ENCODE measurements around the gene IFIT1.
"Not testable (repeated sequence)": the region's sequence is repeated elsewhere in the genome, so short reads cannot be mapped to it uniquely, and the experiment has no call there.

Gene IFIT1, protein sequence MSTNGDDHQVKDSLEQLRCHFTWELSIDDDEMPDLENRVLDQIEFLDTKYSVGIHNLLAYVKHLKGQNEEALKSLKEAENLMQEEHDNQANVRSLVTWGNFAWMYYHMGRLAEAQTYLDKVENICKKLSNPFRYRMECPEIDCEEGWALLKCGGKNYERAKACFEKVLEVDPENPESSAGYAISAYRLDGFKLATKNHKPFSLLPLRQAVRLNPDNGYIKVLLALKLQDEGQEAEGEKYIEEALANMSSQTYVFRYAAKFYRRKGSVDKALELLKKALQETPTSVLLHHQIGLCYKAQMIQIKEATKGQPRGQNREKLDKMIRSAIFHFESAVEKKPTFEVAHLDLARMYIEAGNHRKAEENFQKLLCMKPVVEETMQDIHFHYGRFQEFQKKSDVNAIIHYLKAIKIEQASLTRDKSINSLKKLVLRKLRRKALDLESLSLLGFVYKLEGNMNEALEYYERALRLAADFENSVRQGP

DNA sequence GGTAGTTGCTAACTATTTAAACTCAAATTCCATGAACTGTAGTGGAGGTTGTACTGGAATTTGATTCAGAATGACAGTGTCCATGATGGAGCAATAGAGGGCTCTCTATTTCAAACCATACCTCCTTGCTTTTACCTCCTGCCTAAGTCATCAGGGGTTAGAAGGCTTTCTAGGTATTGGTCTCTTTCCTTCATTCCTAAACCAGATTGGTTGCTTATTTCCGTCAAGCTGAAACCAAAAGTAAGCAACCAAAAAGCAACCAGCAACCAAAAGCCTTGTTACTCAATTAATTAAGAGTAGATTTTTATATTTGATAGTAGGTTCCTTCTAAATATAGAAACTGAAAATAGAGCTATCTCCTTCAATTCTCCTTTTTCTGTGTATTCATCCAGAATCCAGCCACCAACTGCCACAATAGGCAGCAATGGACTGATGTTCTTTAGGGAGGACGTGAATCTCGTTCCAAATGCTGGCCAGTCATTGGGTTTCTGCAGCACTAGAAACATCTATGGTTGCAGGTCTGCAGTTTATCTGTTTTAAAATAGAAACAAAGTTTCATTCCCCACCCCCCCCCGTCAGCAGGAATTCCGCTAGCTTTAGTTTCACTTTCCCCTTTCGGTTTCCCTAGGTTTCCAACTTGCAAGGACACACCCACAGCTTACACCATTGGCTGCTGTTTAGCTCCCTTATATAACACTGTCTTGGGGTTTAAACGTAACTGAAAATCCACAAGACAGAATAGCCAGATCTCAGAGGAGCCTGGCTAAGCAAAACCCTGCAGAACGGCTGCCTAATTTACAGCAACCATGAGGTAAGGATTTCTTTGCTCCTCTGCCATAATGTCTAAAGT, at the start of gene IFIT1:
Gene IFIT1, plus strand, starts transcription at position 717 of the 850 bp plus-strand sequence. Its CDS starts 90 bp downstream, at position 807.
- DNase-seq (ENCODE audit: low read depth in 2 of 2), result no peak

DNA sequence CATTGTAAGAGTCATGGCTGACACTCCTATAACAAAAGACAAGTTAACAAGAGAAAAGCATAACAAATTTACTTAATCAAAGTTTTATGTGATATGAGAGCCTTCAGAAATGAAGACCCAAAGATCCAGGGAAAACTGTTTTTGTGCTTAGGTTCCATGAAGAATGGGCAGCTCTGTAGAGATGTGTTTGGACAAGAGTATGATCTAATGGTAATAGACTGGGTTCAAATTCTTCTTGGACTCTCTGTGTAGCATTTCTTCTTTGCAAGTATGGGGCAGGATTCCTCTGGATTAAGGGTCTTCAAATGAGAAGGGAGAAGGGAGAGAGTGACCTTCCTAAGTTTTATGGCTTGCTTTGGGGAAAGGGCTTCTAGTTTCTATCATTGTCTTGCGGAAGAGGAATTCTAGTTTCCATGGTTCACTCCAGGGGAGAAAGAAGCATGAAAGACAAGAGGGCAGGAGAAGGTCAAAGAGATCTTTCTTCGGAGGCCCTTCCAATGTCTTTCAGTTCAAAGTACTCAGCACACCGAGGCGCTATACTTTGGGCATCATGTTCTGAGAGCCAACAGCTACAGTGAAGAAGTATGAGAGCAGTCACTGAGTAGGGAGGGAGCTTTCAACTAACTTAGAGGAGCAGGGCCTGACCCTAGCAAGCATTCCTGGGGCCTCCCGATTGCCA, 49.2 kb upstream of the IFIT1 start:
- DNase-seq (ENCODE audit: low read depth in 2 of 2), result no peak

DNA sequence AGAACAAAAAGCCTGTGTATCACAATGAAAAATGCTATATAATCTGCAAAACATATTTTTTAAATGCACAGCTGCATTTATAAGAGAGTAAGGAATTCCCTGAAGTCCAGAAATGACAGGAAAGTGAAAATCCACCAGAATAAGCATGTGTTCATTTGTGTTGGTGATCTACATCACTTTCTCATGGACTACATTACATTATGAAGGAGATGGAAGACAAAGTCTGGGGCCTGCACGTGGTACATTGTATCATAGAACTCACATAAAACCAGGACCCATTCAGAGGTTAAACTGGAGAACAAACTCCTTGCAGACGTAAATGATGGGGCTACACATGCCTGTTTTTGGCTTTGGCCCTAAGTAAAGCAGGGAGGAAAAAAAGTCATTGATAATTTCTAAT, 48.3 kb upstream of the IFIT1 start:
- DNase-seq (ENCODE audit: low read depth in 2 of 2), result no peak

DNA sequence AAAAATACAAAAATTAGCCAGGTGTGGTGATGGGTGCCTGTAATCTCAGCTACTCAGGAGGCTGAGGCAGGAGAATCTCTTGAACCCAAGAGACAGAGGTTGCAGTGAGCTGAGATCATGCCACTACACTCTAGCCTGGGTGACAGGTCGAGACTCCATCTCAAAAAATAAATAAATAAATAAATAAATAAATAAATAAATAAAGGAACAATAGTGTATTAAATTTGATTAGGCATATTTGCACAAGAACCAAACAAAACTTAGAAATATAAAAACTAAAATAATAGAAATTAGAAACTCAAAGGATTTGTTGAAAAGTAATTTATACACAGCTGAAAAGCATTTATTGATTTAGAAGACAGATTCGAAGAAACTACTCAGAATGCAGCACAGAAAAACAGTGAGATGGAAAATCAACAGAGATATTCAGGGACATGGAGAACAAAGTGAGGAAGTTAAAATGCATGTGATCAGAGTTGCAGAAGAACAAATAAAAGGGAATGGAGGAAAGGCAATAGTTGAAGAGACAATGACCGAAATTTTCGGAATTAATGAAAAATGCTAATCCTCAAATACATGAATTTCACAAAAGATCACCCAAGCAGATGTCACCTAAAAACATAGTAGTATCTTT, 46.9 kb upstream of the IFIT1 start:
- no peak for DNase-seq (ENCODE audit: low read depth in 2 of 2)

DNA sequence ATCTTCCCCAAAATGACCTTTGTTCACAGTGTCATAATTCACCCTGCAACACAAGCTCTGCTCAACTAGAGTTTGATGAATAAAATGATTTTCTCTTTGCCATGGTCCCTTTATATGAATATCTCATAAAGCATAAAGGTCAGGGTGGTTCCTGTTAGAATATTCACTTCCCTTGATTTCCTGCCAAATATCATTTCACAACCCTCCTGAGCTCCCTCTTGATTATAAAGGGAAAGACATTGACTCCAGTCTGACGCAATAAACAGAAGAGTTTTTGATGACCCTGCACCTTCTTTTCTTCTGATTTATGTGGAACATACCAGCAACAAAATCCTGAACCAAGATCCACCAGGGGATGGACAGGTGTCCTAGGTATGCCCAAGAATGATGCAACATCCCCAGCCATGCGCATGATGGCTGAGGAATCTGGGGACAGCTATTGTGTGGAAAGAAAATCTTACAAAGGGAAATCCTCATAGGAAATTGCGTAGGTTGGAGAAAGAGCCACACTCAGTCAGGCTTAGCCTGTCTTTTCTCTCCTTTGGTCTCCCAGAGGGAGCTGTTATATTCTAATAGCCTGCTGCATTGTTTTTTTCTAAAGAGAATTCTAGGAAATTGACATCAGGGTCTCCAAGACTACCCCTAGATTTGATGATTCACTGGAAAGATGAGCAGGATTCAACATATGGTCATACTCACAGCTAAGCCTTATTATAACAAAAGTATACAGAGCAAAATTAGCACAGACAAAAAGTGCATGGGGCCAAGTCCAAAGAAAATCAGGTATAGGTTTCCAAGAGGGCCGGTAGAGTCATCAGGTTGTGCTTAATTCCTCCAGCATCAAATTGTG, 45.8 kb upstream of the IFIT1 start:
- DNase-seq (ENCODE audit: low read depth in 2 of 2), result no peak

DNA sequence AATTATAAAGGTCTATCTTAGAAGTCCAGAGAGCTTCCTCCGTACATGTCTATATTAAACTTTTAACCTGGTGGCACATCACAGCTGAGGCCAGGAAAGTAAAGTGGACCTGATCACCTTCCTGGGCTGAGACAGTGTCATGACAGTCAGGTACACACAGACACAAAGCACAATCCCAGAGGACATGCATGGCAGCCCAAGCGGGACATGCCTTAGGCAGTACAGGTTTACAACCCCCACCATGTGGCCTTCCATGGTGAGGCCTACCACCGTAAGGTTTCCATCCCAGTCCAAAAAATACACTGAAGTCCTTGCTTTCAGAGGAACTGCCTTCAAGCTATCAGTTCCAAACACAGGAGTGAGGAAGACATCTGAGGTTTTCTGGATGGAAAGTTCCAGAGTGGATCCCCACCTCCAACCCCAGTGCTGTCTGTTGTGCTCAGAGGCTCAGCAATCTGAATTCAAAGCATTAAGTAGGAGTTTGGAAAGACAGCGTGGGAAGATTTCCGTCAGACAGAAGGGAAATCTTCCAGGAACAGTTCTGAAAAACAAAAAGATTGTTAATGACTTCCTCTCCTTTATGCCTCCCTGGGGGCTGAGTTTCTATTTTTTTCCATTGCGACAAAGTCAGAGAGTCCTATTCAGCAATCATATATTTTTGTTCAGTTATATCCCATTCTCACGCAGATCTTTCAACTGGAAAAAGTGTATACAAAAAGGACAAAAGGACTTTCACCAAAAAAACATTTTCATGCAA, 44.5 kb upstream of the IFIT1 start:
- no peak for DNase-seq (ENCODE audit: low read depth in 2 of 2)

DNA sequence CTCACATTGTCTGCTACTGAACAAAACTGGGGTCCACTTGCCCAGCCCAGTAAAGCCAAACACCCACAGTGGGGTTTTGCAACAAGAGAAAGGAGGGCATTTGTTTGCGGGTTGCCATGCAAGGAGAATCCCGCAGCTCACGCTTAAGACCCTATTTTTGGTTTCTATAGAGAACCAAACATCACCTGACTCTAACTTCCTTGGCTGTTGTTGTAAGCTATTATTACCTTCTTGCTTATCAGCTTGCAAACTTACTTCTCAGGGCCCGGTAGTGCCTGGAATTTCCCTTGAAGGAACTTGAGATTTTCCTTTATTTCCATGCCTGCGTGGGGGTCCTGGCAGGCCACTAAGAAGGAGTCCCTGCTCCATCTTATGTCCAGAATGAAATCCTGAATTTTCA, 43.9 kb upstream of the IFIT1 start:
- no peak for DNase-seq (ENCODE audit: low read depth in 2 of 2)

DNA sequence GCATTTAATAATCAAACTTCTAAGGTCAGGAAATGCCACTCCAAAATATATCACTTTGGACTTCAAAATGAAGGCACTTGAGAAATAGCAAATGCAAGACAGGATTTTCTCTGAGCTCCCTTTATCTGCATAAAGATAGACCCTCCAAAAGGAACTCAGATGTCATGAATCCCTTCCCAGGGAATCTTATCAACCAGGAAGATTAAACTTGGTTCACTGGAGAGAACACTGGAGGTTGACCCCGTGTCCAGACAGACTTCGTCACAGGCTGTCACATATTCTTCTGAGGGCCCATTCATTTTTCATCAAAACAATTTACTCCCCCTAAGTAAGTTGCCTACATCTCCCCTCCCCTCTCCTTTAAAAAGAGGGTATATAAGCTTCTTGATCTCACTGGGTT, 43.4 kb upstream of the IFIT1 start:
- DNase-seq (ENCODE audit: low read depth in 2 of 2), result no peak

DNA sequence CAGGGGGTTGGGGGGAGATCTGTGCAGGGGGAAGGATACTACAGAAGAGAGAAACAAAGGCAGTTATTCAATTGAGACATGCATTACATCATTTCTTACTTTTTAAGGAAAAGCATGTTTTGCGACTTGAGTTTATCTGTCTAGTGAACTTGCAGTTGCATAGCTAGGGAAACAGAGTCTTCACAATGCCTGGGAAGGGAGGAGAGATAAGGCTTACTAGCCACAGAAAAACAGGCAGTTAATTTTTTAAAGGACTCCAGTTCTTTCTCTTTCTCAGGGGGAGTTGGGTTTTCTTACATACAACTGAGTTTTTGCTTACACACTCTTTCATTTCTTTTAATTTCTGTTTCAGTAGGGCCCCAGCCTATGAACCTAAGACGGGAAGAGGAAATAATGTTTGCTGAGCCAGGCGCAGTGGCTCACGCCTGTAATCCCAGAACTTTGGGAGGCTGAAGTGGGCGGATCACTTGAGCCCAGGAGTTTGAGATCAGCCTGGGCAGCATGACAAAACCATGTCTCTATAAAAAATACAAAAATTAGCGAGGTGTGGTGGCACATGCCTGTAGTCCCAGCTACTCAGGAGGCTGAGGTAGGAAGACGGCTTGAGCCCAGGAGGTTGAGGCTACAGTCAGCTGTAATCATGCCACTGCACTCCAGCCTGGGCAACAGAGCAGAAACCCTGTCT, 41.6 kb upstream of the IFIT1 start:
- DNase-seq (ENCODE audit: low read depth in 2 of 2), result not testable (repeated sequence)

DNA sequence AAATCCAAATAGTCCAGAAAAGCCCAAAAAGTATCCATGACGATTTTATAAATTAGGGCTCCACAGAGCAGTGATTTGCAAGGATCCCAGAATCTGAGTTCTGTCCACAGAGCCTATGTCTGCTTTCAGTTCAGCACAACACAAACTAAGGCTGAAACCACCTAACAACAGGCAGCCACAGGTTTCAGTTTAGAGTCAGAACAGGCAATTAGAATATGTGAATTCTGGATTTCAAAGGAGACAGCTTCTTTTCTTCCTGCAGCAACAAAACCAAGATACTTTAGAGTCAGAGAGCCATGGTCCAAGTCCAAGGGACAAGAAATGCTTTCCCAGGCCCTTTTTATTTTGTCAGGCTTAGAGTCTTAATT, 41.0 kb upstream of the IFIT1 start:
- DNase-seq (ENCODE audit: low read depth in 2 of 2), result no peak

DNA sequence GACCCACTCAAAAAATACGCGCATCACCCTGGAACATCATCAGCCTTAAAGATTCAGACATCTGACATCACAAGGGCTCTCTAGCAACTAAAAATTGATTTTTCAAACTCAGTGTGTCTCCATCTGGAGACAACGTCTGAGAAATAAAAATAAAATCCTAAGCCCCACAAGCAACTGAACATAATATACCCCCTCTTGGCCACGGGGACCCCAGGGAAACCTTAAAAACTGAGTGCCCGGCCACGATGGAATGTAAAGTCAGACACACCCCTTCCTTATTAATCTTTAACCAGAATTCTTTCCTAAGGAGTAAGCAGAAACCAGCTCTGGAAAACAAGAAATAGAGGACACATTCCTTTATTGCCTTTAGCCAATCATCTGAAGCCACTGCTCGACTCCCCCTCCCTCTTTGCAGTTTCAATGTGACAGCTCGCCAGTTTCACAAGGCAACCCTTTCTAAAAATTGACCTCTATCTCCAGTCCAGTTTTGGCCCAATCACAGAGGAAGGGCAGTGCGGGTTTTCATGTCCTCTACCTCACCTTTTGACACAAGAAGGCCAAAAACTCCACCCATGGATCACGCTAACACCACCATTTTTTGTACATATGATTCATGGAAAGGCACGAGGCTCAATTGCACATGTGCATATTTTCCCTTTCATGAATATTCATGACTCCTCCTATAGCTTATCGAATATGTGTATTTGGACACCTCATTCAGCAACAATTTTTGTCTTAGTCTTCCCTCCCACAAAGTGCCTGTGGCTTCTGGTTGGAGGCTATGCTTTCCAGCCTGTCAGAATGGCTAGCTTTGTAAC, 40.4 kb upstream of the IFIT1 start:
- no peak for DNase-seq (ENCODE audit: low read depth in 2 of 2)

DNA sequence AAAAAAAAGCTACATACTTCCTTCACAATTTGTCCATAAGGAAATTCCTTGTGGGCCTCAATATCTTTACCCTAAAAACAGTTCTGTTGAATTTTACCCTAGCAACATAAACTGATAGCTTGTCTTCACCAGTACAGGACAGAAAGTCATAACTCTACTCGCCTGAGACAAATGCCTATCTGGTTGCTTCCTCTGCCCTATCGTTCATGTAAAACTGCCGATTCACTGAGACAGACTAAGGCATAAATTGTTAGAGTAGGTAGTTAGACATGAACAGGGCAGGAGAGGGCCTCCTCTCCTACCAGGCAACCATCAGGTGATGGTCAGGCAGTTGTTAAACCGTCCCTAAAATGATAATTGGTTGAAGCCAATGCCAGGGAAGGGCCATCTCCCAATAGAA, 39.6 kb upstream of the IFIT1 start:
- DNase-seq (ENCODE audit: low read depth in 2 of 2), result no peak

DNA sequence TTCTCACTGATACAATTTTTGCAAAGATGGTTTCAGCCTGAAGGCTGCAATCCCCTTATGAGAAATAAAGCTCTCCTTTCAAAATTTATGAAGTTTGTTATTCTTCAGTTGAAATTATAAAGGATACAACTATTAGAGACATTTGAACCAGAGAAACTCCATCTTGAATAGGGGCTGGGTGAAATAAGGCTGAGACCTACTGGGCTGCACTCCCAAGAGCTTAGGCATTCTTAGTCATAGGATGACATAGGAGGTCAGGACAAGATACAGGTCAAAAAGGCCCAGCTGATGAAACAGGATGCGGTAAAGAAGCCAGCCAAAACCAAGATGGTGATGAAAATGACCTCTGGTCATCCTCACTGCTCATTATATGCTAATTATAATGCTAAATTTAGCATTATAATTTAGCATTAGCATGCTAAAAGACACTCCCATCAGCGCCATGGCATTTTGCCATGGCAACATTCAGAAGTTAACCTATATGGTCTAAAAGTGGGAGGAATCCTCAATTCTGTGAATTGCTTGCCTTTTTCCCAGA, 37.0 kb upstream of the IFIT1 start:
- no peak for DNase-seq (ENCODE audit: low read depth in 2 of 2)

DNA sequence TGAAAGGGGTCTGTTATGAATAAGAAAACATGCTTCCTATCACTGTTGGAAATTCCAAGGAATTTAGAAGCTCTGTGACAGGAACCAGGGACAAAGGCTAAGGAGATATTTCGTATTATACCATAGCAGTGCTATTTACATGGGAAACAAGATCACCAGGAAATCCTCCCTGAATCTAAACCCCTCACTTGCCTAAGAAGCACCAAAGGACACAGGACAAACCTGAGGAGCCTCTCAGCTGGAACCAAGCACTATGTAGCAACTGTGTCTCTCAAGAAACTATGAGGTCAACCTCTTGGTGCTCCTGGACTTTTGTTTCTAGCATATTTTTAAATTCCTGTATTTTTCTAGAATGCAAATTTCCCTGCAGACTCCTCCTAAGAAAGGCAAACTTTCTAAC, 35.3 kb upstream of the IFIT1 start:
- DNase-seq (ENCODE audit: low read depth in 2 of 2), result no peak

DNA sequence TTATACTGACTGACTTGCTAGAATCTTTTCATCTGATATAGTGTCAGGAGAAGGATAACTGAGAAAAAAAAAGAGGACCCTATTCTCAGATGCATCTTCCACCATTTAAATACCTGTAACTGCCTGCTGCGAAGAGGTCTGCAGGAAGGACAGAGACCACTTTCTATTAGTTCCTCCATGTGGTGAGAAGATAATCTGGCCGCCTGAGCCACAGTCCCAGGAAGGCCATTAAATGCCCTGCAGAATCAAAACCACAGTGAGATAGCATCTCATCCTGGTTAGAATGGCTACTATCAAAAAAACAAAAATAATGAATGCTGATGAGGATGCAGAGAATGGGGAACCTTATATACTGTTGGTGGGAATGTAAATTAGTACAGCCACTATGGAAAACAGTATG, 34.4 kb upstream of the IFIT1 start:
- no peak for DNase-seq (ENCODE audit: low read depth in 2 of 2)

DNA sequence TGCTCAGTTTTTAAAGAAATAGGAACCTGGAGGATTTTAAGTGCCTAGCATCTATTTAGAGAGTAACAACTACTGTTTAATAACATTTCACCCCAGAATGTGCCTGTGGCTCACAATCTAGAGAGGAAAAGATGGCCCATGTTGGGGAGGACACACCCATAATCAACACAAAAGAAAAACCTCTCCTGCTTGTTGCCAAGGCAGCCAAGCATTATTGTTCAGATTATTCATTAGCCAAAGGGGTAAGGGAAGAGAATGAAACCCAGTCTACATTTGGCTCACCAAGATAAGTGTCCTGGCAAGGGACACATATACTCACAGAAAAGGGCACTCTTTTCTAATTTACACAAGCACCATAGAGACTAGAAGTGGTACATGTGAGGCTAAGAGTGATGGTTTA, 32.3 kb upstream of the IFIT1 start:
- DNase-seq (ENCODE audit: low read depth in 2 of 2), result no peak

DNA sequence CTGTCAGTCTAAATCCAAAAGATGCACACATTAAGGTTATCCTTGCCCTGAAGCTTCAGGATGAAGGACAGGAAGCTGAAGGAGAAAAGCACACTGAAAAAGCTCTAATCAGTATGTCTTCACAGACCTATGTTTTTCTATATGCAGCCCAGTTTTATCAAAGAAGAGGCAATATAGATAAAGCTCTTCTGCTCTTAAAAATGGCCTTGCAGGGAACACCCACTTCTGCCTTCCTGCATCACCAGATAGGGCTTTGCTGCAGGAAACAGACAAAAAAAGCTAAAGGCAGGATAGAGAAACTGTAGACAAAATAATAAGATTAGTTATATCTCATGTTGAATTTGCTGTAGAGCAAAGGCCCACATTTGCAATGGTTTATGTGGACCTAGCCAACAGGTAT, 29.5 kb upstream of the IFIT1 start:
- DNase-seq (ENCODE audit: low read depth in 2 of 2), result no peak

DNA sequence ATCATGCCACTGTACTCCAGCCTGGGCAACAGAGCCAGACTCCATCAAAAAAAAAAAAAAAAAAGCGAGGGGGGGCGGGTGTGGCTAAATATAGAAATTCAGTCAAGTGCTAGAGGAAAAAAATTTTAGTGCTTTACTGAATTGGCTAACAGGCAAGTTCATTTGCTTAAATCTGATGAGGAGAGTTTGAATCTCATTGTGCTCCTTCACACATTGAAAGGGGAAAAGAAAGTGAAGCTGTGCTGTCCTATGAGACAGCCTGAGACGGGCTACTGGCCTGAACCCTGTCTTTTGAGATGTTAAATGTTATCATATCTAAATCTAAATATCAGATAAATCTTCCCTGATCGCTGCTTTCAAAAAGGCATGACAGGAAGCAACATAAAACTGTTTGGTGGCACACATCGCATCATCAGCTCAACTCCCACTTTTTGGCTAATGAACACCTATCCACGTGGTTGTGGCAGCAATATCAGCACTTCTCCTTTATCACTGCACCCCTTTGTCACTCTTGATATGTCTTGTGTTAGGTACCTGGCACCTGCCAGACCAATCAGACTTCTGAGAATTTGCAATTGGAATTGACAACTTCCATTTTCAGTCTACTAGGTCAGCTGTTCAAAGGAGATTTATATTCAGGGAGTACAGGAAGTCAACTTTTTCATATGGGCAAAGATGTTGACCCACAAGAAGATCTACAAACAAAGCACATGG, 28.5 kb upstream of the IFIT1 start:
- DNase-seq (ENCODE audit: low read depth in 2 of 2), result no peak

All from stimulated activated CD4-positive, alpha-beta T cell treated with anti-CD3 and anti-CD28 coated beads, Interleukin-15, amount 100 ng/mL, for 48 hours (primary cell).